ENCODE measurements around the gene ATP13A1. TPM values are rescaled to one million over a fixed set of nuclear protein-coding genes. Genes with fewer than 3 reads are reported as not detected.

Gene ATP13A1
- total RNA-seq, 1 donor from 2014 or later, result 275 TPM

Other genes starting within 250 kb of the ATP13A1 start
- gene TSSK6, start 148.1 kb downstream of the ATP13A1 start, total RNA-seq, result 0.92 and 1.7 TPM in 2 replicates
- 60.2 and 111 TPM in 2 replicates for gene NDUFA13, start 147.5 kb downstream of the ATP13A1 start, total RNA-seq
- gene YJEFN3, start 134.8 kb downstream of the ATP13A1 start, total RNA-seq, result 0.53 TPM in 1 of 2 replicates, not detected in the other
- gene CILP2, start 125.4 kb downstream of the ATP13A1 start, total RNA-seq, result not detected in 2 replicates
- gene PBX4, start 45.0 kb downstream of the ATP13A1 start, total RNA-seq, result 0.19 TPM in 1 of 2 replicates, not detected in the other
- 6.2 and 7.5 TPM in 2 replicates for gene LPAR2, start 35.5 kb downstream of the ATP13A1 start, total RNA-seq
- 13.6 and 22.5 TPM in 2 replicates for gene GMIP, start 20.0 kb downstream of the ATP13A1 start, total RNA-seq
- gene ZNF101, start 5.2 kb upstream of the ATP13A1 start, total RNA-seq, result 6.1 and 9.4 TPM in 2 replicates
- gene ZNF14, start 69.4 kb upstream of the ATP13A1 start, total RNA-seq, result 2.5 and 5.5 TPM in 2 replicates
- 17.0 and 22.2 TPM in 2 replicates for gene ZNF506, start 158.1 kb upstream of the ATP13A1 start, total RNA-seq
- 6.7 and 8.3 TPM in 2 replicates for gene ZNF253, start 202.2 kb upstream of the ATP13A1 start, total RNA-seq
- gene ZNF93, start 237.3 kb upstream of the ATP13A1 start, total RNA-seq, result 9.2 and 17.7 TPM in 2 replicates

Data from glomerular endothelial cell (primary cell).